ENCODE results near the gene RABGEF1.
"Not testable (repeated sequence)": the region's sequence is repeated elsewhere in the genome, so short reads cannot be mapped to it uniquely, and the experiment has no call there.

The RABGEF1 gene

DNA sequence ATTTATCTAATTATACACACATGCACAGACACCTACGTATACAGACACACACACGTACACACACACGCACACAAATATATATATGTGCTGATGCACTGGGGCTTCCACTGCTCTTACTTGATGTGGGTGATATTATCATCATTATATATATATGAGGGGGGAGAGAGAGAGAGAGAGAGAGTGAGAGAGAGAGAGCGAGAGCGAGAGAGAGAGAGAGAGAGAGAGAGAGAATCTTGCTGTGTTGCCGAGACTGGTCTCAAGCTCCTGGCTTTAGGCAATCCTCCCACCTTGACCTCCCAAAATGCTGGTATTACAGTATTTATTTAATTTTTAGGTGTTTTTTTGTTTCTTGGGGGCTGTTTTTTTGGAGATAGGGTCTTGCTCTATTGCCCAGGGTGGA is 3.6 kb upstream of the RABGEF1 start:
- Histone ChIP-seq H3K4me3 (ENCODE audit: low read depth in 1 of 2, low read length in 1 of 2) (no peak overlapping the region), H3K27ac (no peak overlapping the region), H3K27me3 (no peaks in the 10 kb centered on the region), H3K9me3 (no peaks in the 10 kb centered on the region), H3K36me3 (peaks cover 22% of the 10 kb centered on the region), H3K4me1 (ENCODE audit: control insufficient read depth in 1 of 2, insufficient read depth in 1 of 2, low read depth in 1 of 2, low read length in 1 of 2) (peaks cover 22 to 24% of the 10 kb centered on the region in 2 experiments)
- no peak for TF ChIP-seq CTCF (IDR thresholded peaks at IDR 0.05)

- Histone ChIP-seq H3K4me3 (ENCODE audit: low read depth in 1 of 2, low read length in 1 of 2) (no peak overlapping the region), H3K27ac (no peak overlapping the region), H3K27me3 (no peaks in the 10 kb centered on the region), H3K9me3 (no peaks in the 10 kb centered on the region), H3K36me3 (peaks cover 22% of the 10 kb centered on the region), H3K4me1 (ENCODE audit: control insufficient read depth in 1 of 2, insufficient read depth in 1 of 2, low read depth in 1 of 2, low read length in 1 of 2) (peaks cover 30 to 31% of the 10 kb centered on the region in 2 experiments)
- no peak for TF ChIP-seq CTCF (IDR thresholded peaks at IDR 0.05)
These were observed 2.9 kb upstream of the RABGEF1 start for GRCh38 chr7:66737667-66738066.

DNA sequence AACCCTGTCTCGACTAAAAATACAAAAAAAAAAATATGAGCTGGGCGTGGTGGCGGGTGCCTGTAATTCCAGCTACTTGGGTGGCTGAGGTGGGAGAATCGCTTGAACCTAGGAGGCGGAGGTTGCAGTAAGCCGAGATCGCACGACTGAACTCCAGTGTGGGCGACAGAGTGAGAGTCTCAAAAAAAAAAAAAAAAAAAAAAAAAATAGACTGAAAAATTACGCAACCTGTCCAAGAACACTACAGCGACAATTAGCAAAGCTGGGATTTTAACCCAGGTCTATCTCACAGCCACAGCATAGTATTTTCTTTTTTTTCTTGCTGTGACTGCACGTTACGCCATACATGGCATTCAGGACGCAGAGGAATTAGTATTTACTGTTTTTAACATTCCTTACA is 1.1 kb upstream of the RABGEF1 start:
- Histone ChIP-seq H3K27ac (peak overlapping the region; percentile 99), H3K4me1 (ENCODE audit: control insufficient read depth in 1 of 2, insufficient read depth in 1 of 2, low read depth in 1 of 2, low read length in 1 of 2) (peaks cover 32 to 33% of the 10 kb centered on the region in 2 experiments), H3K9me3 (no peaks in the 10 kb centered on the region), H3K27me3 (no peaks in the 10 kb centered on the region), H3K4me3 (ENCODE audit: low read depth in 1 of 2, low read length in 1 of 2) (peak overlapping the region; percentile 79 to 89), H3K36me3 (peaks cover 22% of the 10 kb centered on the region)
- no peak for TF ChIP-seq CTCF (IDR thresholded peaks at IDR 0.05)

GRCh38 chr7:66739953-66740301 is 606 bp upstream of the RABGEF1 start:
- no peaks in the 10 kb centered on the region for H3K9me3 ChIP-seq
- peak overlapping the region; percentile 79 to 89 for H3K4me3 ChIP-seq (ENCODE audit: low read depth in 1 of 2, low read length in 1 of 2)
- peak overlapping the region; percentile 99 for H3K27ac ChIP-seq
- TF ChIP-seq CTCF (IDR thresholded peaks at IDR 0.05), result no peak
- no peaks in the 10 kb centered on the region for H3K27me3 ChIP-seq
- H3K36me3 ChIP-seq, result peaks cover 18% of the 10 kb centered on the region
- H3K4me1 ChIP-seq (ENCODE audit: control insufficient read depth in 1 of 2, insufficient read depth in 1 of 2, low read depth in 1 of 2, low read length in 1 of 2), result peaks cover 32 to 33% of the 10 kb centered on the region in 2 experiments

- Histone ChIP-seq H3K4me3 (ENCODE audit: low read depth in 1 of 2, low read length in 1 of 2) (peak overlapping the region; percentile 79 to 89), H3K4me1 (ENCODE audit: control insufficient read depth in 1 of 2, insufficient read depth in 1 of 2, low read depth in 1 of 2, low read length in 1 of 2) (peaks cover 40 to 43% of the 10 kb centered on the region in 2 experiments), H3K27ac (peak overlapping the region; percentile 99)
- not testable (repeated sequence) for H3K36me3 ChIP-seq, H3K9me3 ChIP-seq, H3K27me3 ChIP-seq
These were observed 612 bp downstream of the RABGEF1 start for GRCh38 chr7:66740980-66741709.

DNA sequence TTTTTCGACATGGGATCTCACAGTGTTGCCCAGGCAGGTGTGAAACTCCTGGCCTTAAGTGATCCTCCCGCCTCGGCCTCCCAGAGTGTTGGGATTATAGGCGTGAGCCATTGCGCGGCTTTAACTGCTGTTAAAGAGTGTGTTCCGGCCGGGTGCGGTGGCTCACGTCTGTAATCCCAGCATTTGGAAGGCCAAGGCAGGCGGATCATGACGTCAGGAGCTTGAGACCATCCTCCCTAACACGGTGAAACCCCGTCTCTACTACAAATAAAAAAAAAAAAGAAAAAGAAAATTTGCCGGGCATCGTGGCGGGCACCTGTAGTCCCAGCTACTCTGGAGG is 1.1 kb downstream of the RABGEF1 start:
- H3K4me1 ChIP-seq (ENCODE audit: control insufficient read depth in 1 of 2, insufficient read depth in 1 of 2, low read depth in 1 of 2, low read length in 1 of 2), result peaks cover 40 to 45% of the 10 kb centered on the region in 2 experiments

DNA sequence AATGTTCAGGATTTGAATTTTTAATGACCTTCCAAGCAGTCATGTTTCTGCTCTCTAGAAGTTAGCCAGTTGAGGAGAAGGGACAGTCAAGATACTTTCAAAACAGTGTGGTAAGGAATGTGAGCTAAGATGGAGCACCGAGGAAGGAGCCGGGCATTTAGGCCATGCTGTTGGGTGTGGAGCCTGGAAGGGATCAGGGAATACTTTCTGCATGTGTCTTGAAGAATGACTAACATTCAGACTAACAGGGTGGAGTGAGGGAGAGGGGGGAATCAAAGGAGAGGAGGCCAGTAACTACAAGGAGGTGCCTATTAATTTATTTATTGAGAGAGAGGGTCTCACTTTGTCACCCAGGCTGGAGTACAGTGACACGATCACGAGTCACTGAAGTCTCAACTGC is 1.8 kb downstream of the RABGEF1 start:
- not testable (repeated sequence) for H3K27me3 ChIP-seq; H3K4me3 ChIP-seq (ENCODE audit: low read depth in 1 of 2, low read length in 1 of 2); H3K9me3 ChIP-seq; H3K36me3 ChIP-seq
- peaks cover 40 to 46% of the 10 kb centered on the region in 2 experiments for H3K4me1 ChIP-seq (ENCODE audit: control insufficient read depth in 1 of 2, insufficient read depth in 1 of 2, low read depth in 1 of 2, low read length in 1 of 2)
- H3K27ac ChIP-seq, result peak overlapping the region; percentile 38

More for the DNA sequence above, 1.1 kb downstream of the RABGEF1 start:
- peak overlapping the region; percentile 79 to 89 for H3K4me3 ChIP-seq (ENCODE audit: low read depth in 1 of 2, low read length in 1 of 2)
- peak overlapping the region; percentile 99 for H3K27ac ChIP-seq
- no peaks in the 10 kb centered on the region for H3K27me3 ChIP-seq
- H3K36me3 ChIP-seq, result peaks cover 3% of the 10 kb centered on the region
- H3K9me3 ChIP-seq, result no peaks in the 10 kb centered on the region
- TF ChIP-seq CTCF (IDR thresholded peaks at IDR 0.05), result no peak

All from neutrophil (primary cell).